OCI-M1 (cell line): ENCODE results near the gene PCSK7.
A peak's percentile ranks its signal among the peaks of the same experiment; 100 is the strongest.

Source experiments
- DNase-seq: peaks from one replicate; lab custom pipeline; 2025; lab: John Stamatoyannopoulos, UW

PCSK7 gene

DNA sequence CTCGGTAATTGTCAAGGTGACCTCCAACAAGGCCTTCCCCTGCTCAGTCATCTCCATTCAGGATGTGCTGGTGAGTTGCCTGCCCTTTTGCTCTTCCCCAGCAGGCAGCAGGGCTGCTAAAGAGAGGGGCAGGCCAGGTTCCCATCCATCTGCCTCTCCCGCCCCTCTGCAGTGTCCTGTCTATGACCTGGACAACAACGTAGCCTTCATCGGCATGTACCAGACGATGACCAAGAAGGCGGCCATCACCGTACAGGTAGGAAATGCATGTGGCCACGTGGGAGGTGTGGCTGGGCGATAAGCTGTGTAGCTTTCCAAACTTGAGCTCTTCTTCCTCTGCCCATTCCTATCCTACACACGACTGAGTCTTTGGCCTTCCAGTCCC, 49.3 kb downstream of the PCSK7 start:
- DNase-seq, result no peak

DNA sequence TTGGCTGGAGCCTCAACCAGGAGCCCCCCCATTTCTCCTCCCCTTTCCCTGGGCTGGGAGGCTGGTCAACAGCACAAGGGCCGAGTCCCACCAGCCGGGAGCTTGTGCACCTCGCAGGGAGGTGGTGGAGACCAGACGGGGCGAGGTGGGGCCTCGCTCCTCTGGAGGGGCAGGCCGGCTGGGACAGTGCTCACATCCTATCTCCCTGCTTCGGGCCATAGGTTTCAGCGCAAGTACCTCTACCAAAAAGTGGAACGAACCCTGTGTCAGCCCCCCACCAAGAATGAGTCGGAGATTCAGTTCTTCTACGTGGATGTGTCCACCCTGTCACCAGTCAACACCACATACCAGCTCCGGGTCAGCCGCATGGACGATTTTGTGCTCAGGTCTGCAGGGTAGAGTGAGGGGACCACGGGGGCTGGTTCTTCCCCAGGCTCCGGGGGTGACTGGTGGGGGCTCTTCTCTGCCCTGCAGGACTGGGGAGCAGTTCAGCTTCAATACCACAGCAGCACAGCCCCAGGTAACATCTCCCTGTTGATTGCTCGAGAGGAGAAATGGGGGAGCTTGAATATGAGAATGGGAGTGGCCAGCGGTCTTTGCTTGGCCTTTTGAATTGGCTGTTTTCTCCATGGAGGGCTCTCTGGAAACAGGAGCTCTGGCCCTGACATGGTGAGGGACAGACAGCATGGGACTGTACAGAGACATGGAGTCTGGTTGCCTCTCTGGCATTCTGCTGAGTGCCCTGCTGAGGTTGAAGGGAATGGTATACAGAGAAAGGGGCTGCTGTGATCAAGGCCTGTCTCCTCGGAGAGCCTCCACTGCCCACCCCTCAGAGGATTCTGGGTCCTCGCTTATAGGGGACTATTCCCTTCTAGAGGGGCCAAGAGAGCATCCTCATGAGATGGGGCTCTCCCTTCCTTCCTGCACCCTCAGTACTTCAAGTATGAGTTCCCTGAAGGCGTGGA, 50.0 kb downstream of the PCSK7 start:
- DNase-seq, result no peak

DNA sequence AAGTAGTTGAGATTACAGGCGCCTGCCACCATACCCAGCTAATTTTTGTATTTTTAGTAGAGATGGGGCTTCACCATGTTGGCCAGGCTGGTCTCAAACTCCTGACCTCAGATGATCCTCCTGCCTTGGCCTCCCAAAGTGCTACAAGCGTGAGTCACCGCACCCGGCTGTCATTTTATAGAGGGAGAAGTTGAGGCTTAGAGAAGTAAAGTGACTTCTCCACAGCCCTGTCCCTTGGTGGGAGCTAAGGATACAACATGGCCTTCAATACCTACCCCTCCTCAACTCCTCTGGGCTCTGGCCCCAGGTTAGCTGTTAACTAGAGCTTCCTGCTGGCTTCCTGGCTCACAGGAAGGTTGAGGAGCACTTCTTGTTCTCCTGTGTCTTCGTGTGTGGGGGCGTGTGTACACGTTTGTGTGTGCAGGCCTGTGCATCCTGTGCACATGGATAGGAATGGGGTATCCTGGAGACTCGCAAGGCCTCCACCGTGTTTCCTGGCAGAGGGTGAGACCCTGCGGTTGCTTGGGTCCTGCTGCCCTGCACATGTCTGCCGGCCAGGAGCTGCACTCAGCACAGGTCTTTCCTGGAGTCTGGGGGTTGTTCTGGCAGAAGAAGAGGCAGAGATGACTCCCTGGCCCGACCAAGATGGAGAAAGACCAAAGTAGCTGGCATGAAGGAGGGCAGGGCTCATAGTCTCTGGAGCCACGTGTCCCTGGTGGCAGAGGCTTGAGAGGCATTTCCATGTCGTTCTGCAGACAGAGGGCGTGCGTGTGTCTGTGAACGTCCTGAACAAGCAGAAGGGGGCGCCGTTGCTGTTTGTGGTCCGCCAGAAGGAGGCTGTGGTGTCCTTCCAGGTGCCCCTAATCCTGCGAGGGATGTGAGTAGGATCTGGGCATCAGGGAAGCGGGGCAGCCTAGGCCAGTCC, 51.0 kb downstream of the PCSK7 start:
- peak; percentile 86 for DNase-seq

DNA sequence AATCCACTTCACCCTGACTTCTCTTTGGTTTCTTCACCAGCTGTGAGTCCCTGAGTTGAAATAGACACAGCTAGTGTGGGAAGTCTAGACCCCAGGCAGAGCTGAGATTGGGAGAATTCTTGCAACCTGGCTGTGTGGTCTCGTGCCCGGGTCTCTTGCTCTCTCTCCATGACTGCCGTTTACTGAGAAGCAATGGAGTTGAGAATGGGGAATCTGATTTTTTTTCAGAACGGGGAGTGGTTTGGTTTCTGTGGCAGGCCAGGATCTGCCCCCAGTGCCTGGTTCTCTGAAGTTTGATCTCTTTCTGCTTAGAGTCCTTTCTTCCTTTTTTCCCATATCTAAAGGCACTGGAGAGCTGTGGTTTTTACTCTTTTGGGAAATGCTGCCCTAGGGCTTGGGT, 51.9 kb downstream of the PCSK7 start:
- peak; percentile 79 for DNase-seq

DNA sequence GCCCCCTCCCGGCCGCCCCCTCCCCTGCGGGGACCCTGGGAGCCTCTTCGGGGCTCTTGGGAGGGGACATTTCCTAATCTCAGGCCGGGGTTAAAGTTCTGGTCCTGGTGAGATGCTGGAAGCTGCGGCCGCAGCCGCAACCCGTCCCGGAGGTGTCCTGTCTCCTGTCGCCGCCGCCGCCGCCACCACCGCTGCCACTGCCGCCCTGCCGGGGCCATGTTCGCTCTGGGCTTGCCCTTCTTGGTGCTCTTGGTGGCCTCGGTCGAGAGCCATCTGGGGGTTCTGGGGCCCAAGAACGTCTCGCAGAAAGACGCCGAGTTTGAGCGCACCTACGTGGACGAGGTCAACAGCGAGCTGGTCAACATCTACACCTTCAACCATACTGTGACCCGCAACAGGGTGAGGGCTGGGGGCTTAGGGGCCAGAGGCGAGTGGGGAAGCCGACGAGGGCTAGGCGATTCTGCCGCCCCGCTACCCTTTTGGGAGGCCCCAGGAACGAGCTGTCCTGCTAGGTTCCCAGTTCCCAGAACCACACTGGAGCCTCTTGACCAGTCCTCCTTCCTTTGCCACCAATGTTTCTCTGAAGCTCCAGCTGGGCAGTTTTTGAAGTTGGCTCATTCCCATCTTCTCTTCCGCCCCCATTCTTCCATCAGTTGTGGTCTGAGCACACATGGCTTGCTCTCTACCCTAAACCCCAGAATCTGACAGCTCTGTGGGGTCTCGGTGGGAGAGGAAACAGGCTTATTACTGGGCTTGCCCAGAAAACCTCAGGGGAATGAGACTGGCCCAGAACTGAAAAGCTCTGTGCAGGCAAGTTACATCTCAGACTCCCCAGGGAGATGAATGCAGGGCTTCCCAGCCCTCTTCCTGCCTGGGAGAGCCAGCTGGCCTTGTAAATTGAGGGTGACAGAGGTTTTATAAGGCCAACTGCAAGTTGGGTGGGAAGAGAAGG, 52.5 kb downstream of the PCSK7 start:
- DNase-seq, result peak; percentile 62

DNA sequence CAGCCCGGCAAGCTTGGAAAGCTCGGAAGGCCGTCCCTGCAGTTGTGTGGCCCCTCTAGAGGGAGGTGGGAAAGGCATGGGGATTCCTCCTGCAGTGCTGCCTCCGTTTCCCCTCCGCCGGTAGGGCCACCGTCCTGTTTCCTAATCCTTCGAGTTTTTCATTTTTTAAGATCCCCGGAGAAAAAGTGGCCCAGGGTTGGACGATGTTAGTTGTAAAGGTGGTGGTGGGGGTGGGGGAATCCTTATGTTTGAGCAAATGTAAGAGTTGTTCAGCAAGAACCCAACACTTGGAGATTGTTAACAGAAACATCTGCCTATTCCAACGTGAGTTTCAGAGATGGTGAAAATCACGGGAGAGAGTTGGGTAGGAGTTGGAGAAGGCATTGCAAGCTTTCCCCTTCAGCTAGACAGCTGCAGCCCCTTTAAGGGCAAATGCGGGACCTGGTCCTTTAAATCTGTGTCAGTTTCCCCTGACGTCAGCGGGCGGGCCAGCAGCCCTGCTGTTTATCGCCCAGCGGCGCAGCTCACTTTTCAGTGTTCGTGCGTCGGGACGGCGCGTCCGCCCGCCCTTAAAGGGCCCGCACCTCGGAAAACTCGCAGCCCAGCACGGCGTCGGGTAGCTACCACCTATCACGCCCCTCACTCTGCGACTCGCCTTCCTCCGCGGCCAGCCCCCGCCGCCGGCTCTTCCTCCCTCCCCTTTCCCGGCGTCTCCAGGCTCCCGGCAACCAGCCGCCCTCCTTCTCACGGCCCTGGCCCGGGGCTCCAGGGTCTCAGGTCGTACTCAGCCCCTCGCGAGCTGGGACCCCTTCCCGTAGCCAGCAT, 53.5 kb downstream of the PCSK7 start, which contains the start of gene SIDT2:
Gene SIDT2 (plus strand): TSS at position 534 of the 825 bp plus-strand sequence. CDS start 521 bp downstream, outside the sequence.
- DNase-seq, result peak; percentile 98

DNA sequence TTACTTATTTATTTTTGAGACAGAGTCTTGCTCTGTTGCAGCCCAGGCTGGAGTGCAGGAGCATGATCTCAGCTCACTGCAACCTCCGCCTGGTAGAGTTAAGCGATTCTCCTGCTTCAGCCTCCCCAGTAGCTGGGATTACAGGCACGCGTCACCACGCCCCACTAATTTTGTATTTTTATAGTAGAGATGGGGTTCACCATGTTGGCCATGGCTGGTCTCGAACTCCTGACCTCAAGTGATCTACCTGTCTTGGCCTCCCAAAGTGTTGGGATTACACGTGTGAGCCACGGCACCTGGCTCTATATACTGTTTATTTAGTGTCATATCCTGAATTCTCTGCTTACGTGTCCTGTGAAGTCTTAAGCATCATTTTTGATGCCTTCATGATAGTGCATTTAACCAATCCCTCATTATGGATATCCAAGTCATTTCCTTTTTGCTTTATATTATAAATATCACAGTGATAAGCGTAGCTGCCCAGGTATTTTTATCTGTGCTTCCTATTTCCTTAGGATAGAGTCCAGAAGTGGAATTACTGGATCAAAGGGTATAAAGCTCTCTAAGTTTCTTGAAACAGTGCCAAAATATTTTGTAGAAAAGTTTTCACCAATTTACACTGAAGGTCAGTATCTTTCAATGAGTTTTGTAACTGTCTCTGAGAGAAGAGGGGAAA, 54.2 kb downstream of the PCSK7 start:
- no peak for DNase-seq

DNA sequence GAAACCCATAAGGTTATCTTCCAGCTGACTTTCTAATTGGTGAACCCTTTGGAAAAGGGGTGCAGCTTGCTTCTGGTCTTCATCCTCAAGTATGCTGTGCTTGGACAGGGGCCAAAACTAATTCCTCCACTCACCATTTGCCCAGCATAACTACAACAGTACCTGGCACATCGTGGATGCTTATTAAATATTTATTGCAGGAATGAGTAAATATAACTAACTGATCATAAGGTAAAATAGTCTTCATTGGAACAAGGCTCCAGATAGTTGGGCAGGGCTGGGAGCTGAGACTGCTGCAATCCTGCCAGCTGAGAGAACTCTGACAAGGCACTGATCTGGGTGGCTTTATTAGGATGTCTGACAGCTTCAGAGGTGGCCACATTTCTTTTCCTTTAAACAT, 55.7 kb downstream of the PCSK7 start:
- no peak for DNase-seq

DNA sequence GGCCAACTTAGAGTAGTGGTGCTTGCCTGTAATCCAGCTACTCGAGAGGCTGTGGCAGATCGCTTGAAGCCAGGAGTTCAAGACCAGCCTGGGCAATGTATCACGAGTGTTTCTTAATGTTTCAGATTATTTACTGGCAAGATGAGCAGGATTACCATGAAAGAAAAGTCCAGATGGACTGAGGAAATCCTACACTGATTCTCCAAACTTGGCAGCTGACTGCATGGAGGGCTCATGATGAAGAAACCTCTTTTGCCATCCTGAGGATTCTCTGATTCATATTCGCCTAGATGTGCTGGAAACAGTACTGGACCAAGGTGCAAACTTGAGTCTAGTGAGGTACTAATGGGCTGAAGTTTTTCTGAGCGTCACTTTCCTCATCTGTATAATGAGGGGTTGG, 56.1 kb downstream of the PCSK7 start:
- no peak for DNase-seq

DNA sequence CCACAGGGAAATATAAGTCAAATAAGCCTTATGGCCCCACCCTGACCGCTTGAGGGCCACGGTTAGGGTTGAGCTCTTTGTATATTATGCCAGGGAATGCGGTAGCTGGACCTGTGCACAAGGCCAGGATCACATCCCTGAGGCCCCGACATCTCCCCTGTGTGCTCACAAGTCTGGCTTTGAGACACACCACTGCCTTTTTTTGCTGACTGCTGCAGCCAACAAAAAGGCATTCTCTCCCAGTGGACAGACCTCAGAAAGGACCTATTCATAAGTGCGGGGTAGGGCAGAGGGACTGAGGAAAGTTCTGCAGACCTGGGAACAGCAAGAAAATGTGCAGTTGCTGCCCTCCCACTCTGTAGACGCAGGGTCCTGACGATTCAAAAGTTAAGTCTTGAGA, 56.8 kb downstream of the PCSK7 start:
- DNase-seq, result no peak

DNA sequence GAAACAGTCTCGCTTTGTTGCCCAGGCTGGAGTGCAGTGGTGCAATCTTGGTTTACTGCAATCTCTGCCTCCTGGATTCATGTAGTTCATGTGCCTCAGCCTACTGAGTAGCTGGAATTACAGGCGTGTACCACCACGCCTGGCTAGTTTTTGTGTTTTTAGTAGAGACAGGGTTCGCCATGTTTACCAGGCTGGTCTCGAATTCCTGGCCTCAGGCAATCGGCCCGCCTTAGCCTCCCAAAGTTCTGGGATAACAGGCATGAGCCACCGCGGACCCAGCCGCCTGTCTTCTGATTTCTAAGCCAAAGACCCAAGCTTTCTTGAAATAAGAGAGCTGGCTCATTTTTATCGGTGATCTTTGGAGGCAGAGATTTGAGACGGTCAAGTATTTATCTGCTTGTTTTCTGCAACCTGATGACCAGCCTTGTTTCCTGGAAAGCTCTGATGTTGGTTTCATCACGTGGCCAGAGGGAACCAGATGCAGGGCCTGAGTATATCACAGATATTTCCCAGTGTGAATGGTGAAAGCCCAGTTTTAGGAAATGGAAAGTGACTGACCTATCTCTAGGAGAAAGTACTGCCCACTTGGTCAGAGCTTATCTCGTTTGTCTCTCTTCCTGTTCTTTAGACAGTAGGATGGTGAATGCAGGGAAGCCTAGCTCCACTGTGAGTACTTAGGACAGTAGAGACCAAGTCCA, 59.0 kb downstream of the PCSK7 start:
- peak; percentile 99 for DNase-seq

DNA sequence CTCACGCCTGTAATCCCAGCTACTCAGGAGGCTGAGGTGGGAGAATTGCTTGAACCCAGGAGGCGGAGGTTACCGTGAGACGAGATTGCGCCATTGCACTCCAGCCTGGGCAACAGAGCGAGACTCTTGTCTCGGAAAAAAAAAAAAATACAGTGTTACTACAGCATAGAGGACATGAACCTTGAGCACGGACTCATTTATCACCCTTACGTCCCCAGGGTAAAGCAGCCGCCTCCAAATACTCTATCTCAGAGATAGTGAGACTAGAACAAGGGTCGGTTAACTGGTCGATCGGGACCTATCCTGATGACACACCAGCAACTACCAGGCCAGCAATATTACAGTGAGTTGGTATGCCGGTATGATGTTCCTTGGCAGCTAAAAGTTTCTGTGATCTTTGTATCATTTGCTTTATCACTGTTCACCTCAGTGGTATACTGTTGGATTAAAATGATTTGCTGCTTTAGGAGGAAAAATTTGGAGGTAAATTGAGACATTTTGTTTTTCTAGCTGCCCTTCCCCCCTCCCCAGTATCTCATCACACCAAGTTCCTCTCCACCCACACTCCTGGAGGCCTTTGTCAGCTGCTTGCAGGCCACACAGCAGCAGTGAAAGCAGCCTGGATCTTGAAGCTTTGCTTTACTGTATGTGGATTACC, 60.3 kb downstream of the PCSK7 start:
- peak; percentile 86 for DNase-seq

DNA sequence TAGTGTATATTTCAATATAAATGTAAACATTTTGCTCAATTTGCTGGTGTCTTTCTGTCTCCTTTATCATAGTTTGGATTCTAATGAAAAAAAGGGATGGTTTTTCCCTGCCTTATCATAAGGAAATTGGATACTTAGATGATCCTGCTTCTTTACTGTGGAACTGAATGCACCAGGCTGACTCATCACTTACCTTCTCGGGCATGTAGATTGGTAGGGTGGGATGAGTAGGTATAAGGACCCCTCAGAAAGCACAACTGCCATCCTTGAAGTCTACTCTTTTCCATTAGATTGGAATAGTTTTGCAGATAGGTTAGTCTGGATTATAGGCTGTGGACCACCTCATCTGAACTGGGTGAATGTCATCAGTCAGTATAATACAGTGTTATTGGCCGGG, 60.9 kb downstream of the PCSK7 start:
- DNase-seq, result no peak

DNA sequence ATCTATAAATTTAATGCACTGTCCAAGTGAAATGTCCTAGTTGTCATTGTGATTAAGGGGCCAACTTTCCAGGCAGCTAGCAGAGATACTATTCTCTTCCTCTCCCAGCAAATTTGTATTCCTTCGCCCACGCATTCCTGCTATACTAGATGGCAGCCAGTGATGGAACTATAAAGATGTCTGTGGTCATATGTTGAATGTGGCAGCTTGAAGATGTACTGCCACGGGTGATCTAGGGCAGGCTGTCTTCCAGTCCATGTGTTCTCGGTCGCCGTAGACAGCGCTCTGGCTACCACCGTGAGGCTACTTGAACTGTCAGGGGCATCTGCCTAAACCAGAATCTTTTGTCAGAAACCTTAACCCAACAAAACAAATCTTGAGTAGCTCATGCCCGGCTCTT, 61.7 kb downstream of the PCSK7 start:
- no peak for DNase-seq

DNA sequence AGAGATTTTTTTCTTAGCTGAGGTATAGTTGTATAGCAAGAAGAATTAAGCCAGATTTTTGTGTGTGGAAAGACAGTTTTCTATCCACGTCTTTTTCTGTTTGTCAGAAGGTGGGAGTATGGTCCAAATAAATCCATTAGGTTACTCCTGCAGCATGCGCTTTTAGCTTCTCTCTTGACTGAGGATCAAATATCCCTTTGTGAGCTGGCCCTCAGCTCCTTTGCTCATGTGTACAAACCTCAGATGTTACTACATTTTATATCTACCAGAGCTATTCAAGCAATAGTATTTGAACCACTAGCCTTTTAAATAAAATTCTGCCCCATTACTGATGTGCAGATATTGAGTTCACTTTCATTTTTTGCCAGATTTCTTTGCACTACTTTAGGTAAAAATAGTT, 62.1 kb downstream of the PCSK7 start:
- DNase-seq, result no peak

DNA sequence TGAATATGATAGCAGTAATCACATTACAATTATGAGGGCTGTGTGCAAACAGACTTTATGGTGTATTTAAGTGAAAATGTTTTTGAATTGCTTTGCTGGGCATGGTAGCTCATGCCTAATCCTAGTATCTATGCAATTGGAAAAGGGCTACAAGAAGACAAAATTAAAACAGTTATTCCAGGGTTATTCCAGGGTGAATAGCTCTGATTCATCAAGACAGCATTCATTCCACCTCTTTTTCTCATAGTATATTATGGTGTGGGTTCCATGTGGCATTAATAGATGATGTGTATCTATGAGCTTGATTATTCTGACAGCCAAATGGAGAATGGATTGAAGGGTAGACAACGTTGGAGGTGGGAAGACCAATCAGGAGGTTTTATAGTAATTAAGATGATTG, 65.4 kb downstream of the PCSK7 start:
- DNase-seq, result no peak

DNA sequence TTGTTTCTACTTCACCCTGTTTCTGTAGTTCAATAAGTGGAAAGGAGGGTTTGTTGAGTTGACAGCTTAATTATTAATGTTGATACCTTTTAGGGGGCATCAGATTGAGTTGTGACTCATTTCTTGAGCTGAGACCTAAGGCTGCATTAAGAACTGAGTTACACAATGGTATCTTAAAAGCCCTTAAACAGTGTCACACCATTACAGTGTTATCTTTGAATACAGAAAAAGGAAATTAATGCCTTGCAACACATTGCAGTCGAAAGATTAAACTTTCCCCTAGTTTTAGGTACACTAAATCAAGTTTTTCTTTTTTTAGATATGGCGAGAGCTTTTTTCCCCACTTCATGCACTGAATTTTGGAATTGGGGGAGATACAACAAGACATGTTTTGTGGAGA, 71.0 kb downstream of the PCSK7 start:
- peak; percentile 80 for DNase-seq

DNA sequence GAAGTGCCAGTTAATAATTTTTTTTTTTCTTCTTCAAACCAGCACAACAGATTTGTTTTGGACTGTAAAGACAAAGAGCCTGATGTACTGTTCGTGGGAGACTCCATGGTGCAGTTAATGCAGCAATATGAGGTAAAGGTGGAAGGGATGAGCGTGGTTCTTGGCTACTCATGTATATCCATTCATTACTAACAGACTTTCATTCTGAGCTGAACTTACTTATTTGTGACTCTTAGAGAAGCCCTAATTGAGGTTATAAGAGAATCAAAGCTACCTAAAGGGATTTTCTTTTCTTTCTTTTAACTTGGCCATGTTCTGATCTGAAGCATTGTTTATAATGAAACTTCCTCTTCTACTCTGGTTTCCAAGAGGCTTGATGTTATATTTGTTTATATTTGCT, 72.0 kb downstream of the PCSK7 start:
- peak; percentile 23 for DNase-seq

DNA sequence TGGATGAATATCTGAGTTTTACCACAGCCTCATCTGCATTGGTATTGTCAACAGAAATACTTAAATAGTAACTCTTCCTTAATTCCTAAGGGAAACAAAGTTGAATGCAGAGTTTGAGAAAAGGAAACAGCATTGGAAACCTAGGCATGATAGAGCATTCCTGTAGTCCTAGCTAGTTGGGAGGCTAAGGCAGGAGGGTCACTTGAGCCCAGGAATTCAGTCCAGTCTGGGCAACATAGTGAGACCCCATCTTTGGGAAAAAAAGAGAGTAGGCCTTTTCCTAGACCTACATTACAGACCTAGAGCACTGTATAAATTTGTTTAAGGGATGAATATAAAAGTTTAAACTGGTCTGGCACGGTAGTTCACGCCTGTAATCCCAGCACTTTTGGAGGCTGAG, 74.4 kb downstream of the PCSK7 start:
- DNase-seq, result no peak
